ENCODE data around the gene CAMK2A. TPM values are rescaled to one million over a fixed set of nuclear protein-coding genes. Genes with fewer than 3 reads are reported as not detected.

CAMK2A gene
- total RNA-seq, 6 donors from 2014 or later = 0.29 to 2.4 (median 1.8) TPM; not detected in 1

DNA sequence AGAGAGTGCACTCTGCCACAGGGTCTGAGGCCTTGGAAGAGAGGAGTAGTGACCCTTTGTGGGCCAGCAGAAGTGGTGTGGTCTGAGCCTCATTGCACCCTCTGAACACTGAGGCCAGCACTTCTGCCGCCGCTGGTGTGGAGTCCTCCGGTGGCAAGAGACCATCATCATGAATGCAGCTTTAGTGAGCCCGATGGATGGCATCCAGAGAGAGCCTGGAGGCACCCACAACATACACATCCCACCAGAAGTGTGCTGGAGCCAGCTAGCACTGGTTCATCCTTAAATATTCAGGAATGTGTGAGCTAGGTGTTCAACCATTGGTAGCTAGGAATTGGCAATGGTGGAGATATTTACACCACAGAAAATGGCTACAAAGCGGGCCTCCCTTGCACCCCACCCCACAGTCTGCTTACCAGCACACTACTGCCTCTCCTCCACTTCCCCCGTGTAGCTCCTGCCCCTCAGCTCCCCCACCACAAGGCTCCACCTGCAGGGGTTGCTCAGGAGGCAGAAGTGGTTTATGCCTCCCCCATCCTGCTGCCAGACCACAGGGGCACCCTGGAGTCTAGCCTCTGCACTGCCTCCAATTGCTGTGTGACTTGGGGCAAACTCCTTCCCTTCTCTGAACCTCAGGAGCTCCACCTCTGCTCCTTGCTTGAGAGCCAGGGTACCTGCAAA is 83.3 kb downstream of the CAMK2A start:
- no peak overlapping the region for H3K4me3 ChIP-seq
- no peaks in the 10 kb centered on the region for H3K27me3 ChIP-seq
- no peak overlapping the region for H3K27ac ChIP-seq
- ATAC-seq (ENCODE audit: low FRiP score in 2 of 2) (no peak), DNase-seq (no peak)
- WGBS, 2 donors = 80 to 81% methylated on average over 2 to 6 of the region's 6 CpGs
- no peaks in the 10 kb centered on the region for H3K36me3 ChIP-seq
- peaks cover 0 to 7% (median 3%) of the 10 kb centered on the region in 4 donors for H3K4me1 ChIP-seq
- TF ChIP-seq POLR2AphosphoS5 (IDR thresholded peaks at IDR 0.05) (no peak), POLR2A (IDR thresholded peaks at IDR 0.05) (no peak), EP300 (IDR thresholded peaks at IDR 0.05) (no peak)
- TF ChIP-seq, protein P1, sequence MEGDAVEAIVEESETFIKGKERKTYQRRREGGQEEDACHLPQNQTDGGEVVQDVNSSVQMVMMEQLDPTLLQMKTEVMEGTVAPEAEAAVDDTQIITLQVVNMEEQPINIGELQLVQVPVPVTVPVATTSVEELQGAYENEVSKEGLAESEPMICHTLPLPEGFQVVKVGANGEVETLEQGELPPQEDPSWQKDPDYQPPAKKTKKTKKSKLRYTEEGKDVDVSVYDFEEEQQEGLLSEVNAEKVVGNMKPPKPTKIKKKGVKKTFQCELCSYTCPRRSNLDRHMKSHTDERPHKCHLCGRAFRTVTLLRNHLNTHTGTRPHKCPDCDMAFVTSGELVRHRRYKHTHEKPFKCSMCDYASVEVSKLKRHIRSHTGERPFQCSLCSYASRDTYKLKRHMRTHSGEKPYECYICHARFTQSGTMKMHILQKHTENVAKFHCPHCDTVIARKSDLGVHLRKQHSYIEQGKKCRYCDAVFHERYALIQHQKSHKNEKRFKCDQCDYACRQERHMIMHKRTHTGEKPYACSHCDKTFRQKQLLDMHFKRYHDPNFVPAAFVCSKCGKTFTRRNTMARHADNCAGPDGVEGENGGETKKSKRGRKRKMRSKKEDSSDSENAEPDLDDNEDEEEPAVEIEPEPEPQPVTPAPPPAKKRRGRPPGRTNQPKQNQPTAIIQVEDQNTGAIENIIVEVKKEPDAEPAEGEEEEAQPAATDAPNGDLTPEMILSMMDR (IDR thresholded peaks at IDR 0.05) = no peak
- H3K9me3 ChIP-seq = no peaks in the 10 kb centered on the region

DNA sequence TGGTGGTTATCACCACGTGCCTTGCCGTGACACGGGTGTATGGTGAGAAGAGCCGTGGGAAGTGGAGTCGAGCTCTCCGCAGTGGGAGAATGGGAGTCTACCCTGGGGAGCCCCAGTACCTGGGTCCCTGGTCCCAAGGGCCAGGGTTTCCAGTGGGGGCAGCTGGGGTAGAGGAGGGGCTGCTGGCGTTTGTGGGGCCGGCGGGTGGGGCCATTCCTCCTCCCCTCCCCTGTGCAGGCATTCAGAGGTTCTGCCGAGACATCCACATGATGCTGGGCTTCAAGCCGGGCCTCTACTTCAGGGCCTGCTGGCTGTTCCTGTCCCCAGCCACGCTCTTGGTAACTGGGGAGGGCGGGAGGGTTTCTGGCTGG is 85.0 kb downstream of the CAMK2A start:
- Histone ChIP-seq H3K4me1 (peaks cover 0 to 7% (median 3%) of the 10 kb centered on the region in 4 donors), H3K36me3 (no peaks in the 10 kb centered on the region), H3K27ac (no peak overlapping the region), H3K4me3 (no peak overlapping the region), H3K9me3 (no peaks in the 10 kb centered on the region), H3K27me3 (no peaks in the 10 kb centered on the region)
- 86 to 89% methylated on average over 5 to 13 of the region's 13 CpGs for WGBS, 2 donors
- DNase-seq (peak in 1 of 2 donors; percentile 40), ATAC-seq (ENCODE audit: low FRiP score in 2 of 2) (no peak)
- no peak for TF ChIP-seq EP300 (IDR thresholded peaks at IDR 0.05)
- TF ChIP-seq POLR2A (IDR thresholded peaks at IDR 0.05) = no peak
- TF ChIP-seq, protein P1 (IDR thresholded peaks at IDR 0.05) = no peak
- TF ChIP-seq POLR2AphosphoS5 (IDR thresholded peaks at IDR 0.05) = no peak

DNA sequence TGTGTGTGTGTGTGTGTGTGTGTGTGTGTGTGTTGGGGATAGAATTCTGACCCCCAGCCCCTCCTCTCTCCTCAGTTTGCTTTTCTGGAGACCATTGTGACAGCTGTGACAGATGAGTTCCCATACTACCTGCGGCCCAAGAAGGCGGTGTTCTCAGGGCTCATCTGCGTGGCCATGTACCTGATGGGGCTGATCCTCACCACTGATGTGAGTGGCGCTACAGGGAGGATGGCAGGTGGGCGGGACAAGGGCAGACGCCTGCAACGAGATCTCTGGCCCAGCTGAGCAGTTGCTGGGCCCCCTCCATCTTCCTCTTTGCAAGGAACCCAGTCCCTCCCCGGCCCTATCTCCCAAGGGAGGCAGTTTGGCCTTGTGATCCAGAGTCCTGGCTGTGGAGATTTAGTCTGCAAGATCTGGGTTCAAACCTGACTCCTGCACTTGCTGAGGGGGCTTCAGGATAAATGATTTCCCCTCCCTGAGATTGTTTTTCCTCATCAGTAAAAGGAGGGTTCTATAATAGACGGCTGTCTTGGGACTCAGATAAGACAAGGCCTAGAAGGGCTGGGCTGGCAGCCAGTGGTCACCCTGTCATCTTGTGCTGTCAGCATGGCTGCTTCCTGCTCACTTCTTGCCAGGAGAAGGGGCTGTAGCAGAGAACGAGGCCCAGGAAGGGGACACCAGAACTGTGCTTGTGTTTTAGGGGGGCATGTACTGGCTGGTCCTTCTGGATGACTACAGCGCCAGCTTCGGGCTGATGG is 85.6 kb downstream of the CAMK2A start:
- H3K27me3 ChIP-seq = no peaks in the 10 kb centered on the region
- no peak overlapping the region for H3K4me3 ChIP-seq
- peaks cover 0 to 3% (median 1%) of the 10 kb centered on the region in 4 donors for H3K4me1 ChIP-seq
- no peak overlapping the region for H3K27ac ChIP-seq
- H3K9me3 ChIP-seq = no peaks in the 10 kb centered on the region
- DNase-seq (no peak), ATAC-seq (ENCODE audit: low FRiP score in 2 of 2) (no peak)
- no peak for TF ChIP-seq POLR2AphosphoS5 (IDR thresholded peaks at IDR 0.05)
- TF ChIP-seq POLR2A (IDR thresholded peaks at IDR 0.05) = no peak
- TF ChIP-seq, protein P1 (IDR thresholded peaks at IDR 0.05) = no peak
- no peak for TF ChIP-seq EP300 (IDR thresholded peaks at IDR 0.05)
- WGBS, 2 donors = 77 to 81% methylated on average over 8 to 12 of the region's 12 CpGs
- no peaks in the 10 kb centered on the region for H3K36me3 ChIP-seq

DNA sequence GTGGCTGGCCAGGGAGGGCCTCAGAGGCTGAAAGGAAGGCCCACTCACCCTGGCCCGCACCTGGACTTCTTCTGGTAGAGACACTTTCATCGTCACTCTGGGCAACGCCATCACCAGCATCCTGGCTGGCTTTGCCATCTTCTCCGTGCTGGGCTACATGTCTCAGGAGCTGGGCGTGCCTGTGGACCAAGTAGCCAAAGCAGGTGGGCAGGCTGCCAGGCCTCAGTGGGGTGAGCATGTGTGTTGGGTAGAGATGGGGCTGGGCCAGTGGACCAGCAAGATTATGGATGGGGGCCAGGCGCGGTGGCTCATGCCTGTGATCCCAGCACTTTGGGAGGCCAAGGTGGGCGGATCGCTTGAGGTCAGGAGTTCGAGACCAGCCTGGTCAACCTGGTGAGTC is 87.1 kb downstream of the CAMK2A start:
- TF ChIP-seq, protein P1 (IDR thresholded peaks at IDR 0.05) = no peak
- TF ChIP-seq EP300 (IDR thresholded peaks at IDR 0.05) (no peak), POLR2AphosphoS5 (IDR thresholded peaks at IDR 0.05) (no peak), POLR2A (IDR thresholded peaks at IDR 0.05) (no peak)
- no peaks in the 10 kb centered on the region for H3K9me3 ChIP-seq
- WGBS, 2 donors = 95% methylated on average over 6 to 10 of the region's 10 CpGs
- H3K36me3 ChIP-seq = no peaks in the 10 kb centered on the region
- DNase-seq (peak in 1 of 2 donors; percentile 45), ATAC-seq (ENCODE audit: low FRiP score in 2 of 2) (no peak)
- no peaks in the 10 kb centered on the region for H3K4me1 ChIP-seq
- no peak overlapping the region for H3K27ac ChIP-seq
- H3K27me3 ChIP-seq = no peaks in the 10 kb centered on the region
- no peak overlapping the region for H3K4me3 ChIP-seq

Measured in upper lobe of left lung (tissue), 6 donors.